Neural progenitor cell (in vitro differentiated cells): Measurements from ENCODE around the gene OR9A2. TPM values are rescaled to one million over a fixed set of nuclear protein-coding genes. Genes with fewer than 3 reads are reported as not detected.

ENCODE experiments used
- DNase-seq: peaks from one replicate; pipeline ENCODE4 v3.0.0-alpha.2; 2016; ENCODE audit warnings: low spot score
- H2AFZ ChIP-seq: fragments of 200-600 bp; sonication (generic); replicated peaks from 2 replicates; pipeline ENCODE4 v1.6.1; 2016; ENCODE audit warnings: antibody characterized with exemption
- H3F3A ChIP-seq: fragments of 200-600 bp; sonication (generic); 2 replicates; pipeline ENCODE4 v1.6.1; 2016; ENCODE audit warnings: antibody characterized with exemption, low read depth
- H3K27ac ChIP-seq: fragments of 200-600 bp; sonication (generic); 2 replicates; pipeline ENCODE4 v1.5.1; 2016; ENCODE audit warnings: mild to moderate bottlenecking
- H3K27me3 ChIP-seq: fragments of 200-600 bp; sonication (generic); 2 replicates; pipeline ENCODE4 v1.6.1; 2016; ENCODE audit warnings: mild to moderate bottlenecking, moderate library complexity
- H3K36me3 ChIP-seq: fragments of 200-600 bp; sonication (generic); 2 replicates; pipeline ENCODE4 v1.5.1; 2016
- H3K4me1 ChIP-seq: fragments of 200-600 bp; sonication (generic); 2 replicates; pipeline ENCODE4 v1.6.1; 2016; ENCODE audit warnings: mixed run types
- H3K4me2 ChIP-seq: fragments of 200-600 bp; sonication (generic); 2 replicates; pipeline ENCODE4 v1.6.1; 2016
- H3K4me3 ChIP-seq: fragments of 200-600 bp; sonication (generic); 2 replicates; pipeline ENCODE4 v1.5.1; 2016
- H3K79me2 ChIP-seq: fragments of 200-600 bp; sonication (generic); 2 replicates; pipeline ENCODE4 v1.6.1; 2016; ENCODE audit warnings: low read depth
- H3K9ac ChIP-seq: fragments of 200-600 bp; sonication (generic); 2 replicates; pipeline ENCODE4 v1.6.1; 2016
- H3K9me3 ChIP-seq: fragments of 200-600 bp; sonication (generic); 2 replicates; pipeline ENCODE4 v1.5.1; 2016; ENCODE audit warnings: low read depth
- H4K20me1 ChIP-seq: fragments of 200-600 bp; sonication (generic); 2 replicates; pipeline ENCODE4 v1.6.1; 2016; ENCODE audit warnings: low read depth
- H3K27ac Mint-ChIP-seq: 3 replicates; pipeline ENCODE4 v1.8.0; 2021; ENCODE audit warnings: mixed read lengths
- H3K27me3 Mint-ChIP-seq: 2 replicates; pipeline ENCODE4 v1.8.0; 2022; ENCODE audit warnings: low read depth, mild to moderate bottlenecking, inconsistent platforms, moderate library complexity, mixed read lengths; ENCODE audit not compliant: insufficient read depth
- H3K36me3 Mint-ChIP-seq: 3 replicates; pipeline ENCODE4 v1.8.0; 2021; ENCODE audit warnings: mixed read lengths
- H3K4me1 Mint-ChIP-seq: 3 replicates; pipeline ENCODE4 v1.8.0; 2021; ENCODE audit warnings: mixed read lengths
- H3K4me3 Mint-ChIP-seq: 3 replicates; pipeline ENCODE4 v1.8.0; 2021; ENCODE audit warnings: mild to moderate bottlenecking, moderate library complexity, mixed read lengths
- H3K9me3 Mint-ChIP-seq: 3 replicates; pipeline ENCODE4 v1.8.0; 2020; ENCODE audit warnings: mixed read lengths
- EZH2 ChIP-seq: fragments of 200-600 bp; sonication (generic); IDR thresholded peaks from 2 replicates; pipeline ENCODE4 v1.6.1; 2017; ENCODE audit warnings: antibody characterized with exemption, mild to moderate bottlenecking, moderate library complexity
- EZH2phosphoT487 ChIP-seq: fragments of 200-600 bp; sonication (generic); IDR thresholded peaks from 2 replicates; pipeline ENCODE4 v1.6.1; 2017; ENCODE audit warnings: antibody characterized with exemption
- total RNA-seq: library from RNA; depleted of rRNA; stranded (reverse); fragments of >200 nt; gene quantifications from 2 replicates; pipeline ENCODE4 v1.2.3, GENCODE V29; 2015; ENCODE audit warnings: low replicate concordance
- TF ChIP-seq, protein P1 (sequence below): fragments of 200-600 bp; sonication (generic); IDR thresholded peaks from 2 replicates; pipeline ENCODE4 v1.5.1; 2017; ENCODE audit warnings: antibody characterized with exemption, mild to moderate bottlenecking

Gene OR9A2
- total RNA-seq, 1 donor from 2014 or later = not detected

GRCh38 chr7:143046426-143046851 lies 19.5 kb upstream of the OR9A2 start:
- H3K4me3 Mint-ChIP-seq = no peak overlapping the region
- Histone ChIP-seq H2AFZ (no peak overlapping the region), H3K4me1 (peaks cover 16% of the 10 kb centered on the region), H3K4me2 (no peak overlapping the region), H3K4me3 (no peak overlapping the region), H3K36me3 (no peaks in the 10 kb centered on the region), H3F3A (peaks cover 12% of the 10 kb centered on the region), H3K27ac (no peak overlapping the region), H3K9ac (no peak overlapping the region), H4K20me1 (no peaks in the 10 kb centered on the region), H3K9me3 (no peaks in the 10 kb centered on the region), H3K79me2 (no peaks in the 10 kb centered on the region), H3K27me3 (no peaks in the 10 kb centered on the region)
- no peak overlapping the region for H3K27ac Mint-ChIP-seq
- no peaks in the 10 kb centered on the region for H3K36me3 Mint-ChIP-seq
- TF ChIP-seq EZH2 (no peak), EZH2phosphoT487 (no peak)
- TF ChIP-seq, protein P1, sequence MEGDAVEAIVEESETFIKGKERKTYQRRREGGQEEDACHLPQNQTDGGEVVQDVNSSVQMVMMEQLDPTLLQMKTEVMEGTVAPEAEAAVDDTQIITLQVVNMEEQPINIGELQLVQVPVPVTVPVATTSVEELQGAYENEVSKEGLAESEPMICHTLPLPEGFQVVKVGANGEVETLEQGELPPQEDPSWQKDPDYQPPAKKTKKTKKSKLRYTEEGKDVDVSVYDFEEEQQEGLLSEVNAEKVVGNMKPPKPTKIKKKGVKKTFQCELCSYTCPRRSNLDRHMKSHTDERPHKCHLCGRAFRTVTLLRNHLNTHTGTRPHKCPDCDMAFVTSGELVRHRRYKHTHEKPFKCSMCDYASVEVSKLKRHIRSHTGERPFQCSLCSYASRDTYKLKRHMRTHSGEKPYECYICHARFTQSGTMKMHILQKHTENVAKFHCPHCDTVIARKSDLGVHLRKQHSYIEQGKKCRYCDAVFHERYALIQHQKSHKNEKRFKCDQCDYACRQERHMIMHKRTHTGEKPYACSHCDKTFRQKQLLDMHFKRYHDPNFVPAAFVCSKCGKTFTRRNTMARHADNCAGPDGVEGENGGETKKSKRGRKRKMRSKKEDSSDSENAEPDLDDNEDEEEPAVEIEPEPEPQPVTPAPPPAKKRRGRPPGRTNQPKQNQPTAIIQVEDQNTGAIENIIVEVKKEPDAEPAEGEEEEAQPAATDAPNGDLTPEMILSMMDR = no peak
- H3K4me1 Mint-ChIP-seq = peaks cover 29% of the 10 kb centered on the region
- no peak for DNase-seq
- no peaks in the 10 kb centered on the region for H3K9me3 Mint-ChIP-seq
- H3K27me3 Mint-ChIP-seq = peaks cover under 1% of the 10 kb centered on the region

DNA sequence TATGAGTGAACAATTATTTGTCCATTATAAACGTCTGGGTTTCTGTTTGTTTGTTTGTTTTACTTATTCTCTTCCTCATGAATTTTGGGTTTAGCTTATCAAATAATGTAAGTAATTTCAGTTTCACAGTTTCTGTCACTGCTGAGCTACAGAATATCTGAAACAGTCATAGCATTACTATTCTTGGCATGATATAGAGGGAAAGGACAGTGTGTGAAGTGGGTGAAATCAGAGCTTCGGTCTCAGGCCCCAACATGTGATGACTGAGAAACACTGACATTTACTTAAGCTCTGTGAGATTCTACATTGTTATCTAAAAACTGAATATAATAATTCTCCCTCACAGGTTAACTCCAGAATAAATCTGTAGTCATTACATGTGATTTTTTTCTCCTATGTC lies 16.5 kb upstream of the OR9A2 start:
- Histone ChIP-seq H3K4me3 (no peak overlapping the region), H3K36me3 (no peaks in the 10 kb centered on the region), H3K4me2 (no peak overlapping the region), H3F3A (peaks cover 12% of the 10 kb centered on the region), H4K20me1 (no peaks in the 10 kb centered on the region), H2AFZ (no peak overlapping the region), H3K27me3 (no peaks in the 10 kb centered on the region), H3K79me2 (no peaks in the 10 kb centered on the region), H3K4me1 (peaks cover 16% of the 10 kb centered on the region), H3K27ac (no peak overlapping the region), H3K9me3 (no peaks in the 10 kb centered on the region), H3K9ac (no peak overlapping the region)
- Mint-ChIP-seq H3K36me3 (no peaks in the 10 kb centered on the region), H3K4me3 (no peak overlapping the region), H3K27me3 (no peaks in the 10 kb centered on the region), H3K4me1 (peaks cover 21% of the 10 kb centered on the region), H3K27ac (no peak overlapping the region), H3K9me3 (no peaks in the 10 kb centered on the region)
- TF ChIP-seq, protein P1 = no peak
- TF ChIP-seq EZH2 = no peak
- TF ChIP-seq EZH2phosphoT487 = no peak
- DNase-seq = no peak

GRCh38 chr7:143042790-143043271 lies 15.9 kb upstream of the OR9A2 start:
- Histone ChIP-seq H3K4me3 (no peak overlapping the region), H3K9me3 (no peaks in the 10 kb centered on the region), H3K27me3 (no peaks in the 10 kb centered on the region), H3K9ac (no peak overlapping the region), H3F3A (peaks cover 12% of the 10 kb centered on the region), H3K27ac (peak overlapping the region; percentile 76), H3K36me3 (no peaks in the 10 kb centered on the region), H3K4me1 (peaks cover 16% of the 10 kb centered on the region), H4K20me1 (no peaks in the 10 kb centered on the region), H3K79me2 (no peaks in the 10 kb centered on the region), H3K4me2 (peak overlapping the region; percentile 58), H2AFZ (peak overlapping the region; percentile 28)
- no peak for DNase-seq
- Mint-ChIP-seq H3K4me3 (no peak overlapping the region), H3K27me3 (no peaks in the 10 kb centered on the region), H3K9me3 (no peaks in the 10 kb centered on the region), H3K4me1 (peaks cover 21% of the 10 kb centered on the region), H3K36me3 (no peaks in the 10 kb centered on the region), H3K27ac (peak overlapping the region; percentile 9)
- TF ChIP-seq, protein P1 = no peak
- TF ChIP-seq EZH2 (no peak), EZH2phosphoT487 (no peak)
